ENCODE measurements around the gene PTCD2.

Gene PTCD2

GRCh38 chr5:72325566-72326305 lies 5.6 kb downstream of the PTCD2 start:
- H3K4me3 ChIP-seq (replicated peaks; ENCODE audit: insufficient read depth, low read length), result no peak overlapping the region
- no peak for DNase-seq (ENCODE audit: low read depth in 1 of 2, low spot score in 1 of 2)
- no peaks in the 10 kb centered on the region for H3K27me3 ChIP-seq (ENCODE audit: insufficient read depth, poor library complexity, severe bottlenecking)
- TF ChIP-seq POLR2AphosphoS5 (IDR thresholded peaks at IDR 0.05; ENCODE audit: low read depth) (no peak), CTCF (IDR thresholded peaks at IDR 0.05; ENCODE audit: insufficient read depth, low read length) (no peak), GABPA (IDR thresholded peaks at IDR 0.05; ENCODE audit: low read depth) (no peak), SPI1 (IDR thresholded peaks at IDR 0.05; ENCODE audit: borderline replicate concordance, low read depth) (no peak)
- TF ChIP-seq, protein P1, sequence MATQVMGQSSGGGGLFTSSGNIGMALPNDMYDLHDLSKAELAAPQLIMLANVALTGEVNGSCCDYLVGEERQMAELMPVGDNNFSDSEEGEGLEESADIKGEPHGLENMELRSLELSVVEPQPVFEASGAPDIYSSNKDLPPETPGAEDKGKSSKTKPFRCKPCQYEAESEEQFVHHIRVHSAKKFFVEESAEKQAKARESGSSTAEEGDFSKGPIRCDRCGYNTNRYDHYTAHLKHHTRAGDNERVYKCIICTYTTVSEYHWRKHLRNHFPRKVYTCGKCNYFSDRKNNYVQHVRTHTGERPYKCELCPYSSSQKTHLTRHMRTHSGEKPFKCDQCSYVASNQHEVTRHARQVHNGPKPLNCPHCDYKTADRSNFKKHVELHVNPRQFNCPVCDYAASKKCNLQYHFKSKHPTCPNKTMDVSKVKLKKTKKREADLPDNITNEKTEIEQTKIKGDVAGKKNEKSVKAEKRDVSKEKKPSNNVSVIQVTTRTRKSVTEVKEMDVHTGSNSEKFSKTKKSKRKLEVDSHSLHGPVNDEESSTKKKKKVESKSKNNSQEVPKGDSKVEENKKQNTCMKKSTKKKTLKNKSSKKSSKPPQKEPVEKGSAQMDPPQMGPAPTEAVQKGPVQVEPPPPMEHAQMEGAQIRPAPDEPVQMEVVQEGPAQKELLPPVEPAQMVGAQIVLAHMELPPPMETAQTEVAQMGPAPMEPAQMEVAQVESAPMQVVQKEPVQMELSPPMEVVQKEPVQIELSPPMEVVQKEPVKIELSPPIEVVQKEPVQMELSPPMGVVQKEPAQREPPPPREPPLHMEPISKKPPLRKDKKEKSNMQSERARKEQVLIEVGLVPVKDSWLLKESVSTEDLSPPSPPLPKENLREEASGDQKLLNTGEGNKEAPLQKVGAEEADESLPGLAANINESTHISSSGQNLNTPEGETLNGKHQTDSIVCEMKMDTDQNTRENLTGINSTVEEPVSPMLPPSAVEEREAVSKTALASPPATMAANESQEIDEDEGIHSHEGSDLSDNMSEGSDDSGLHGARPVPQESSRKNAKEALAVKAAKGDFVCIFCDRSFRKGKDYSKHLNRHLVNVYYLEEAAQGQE (IDR thresholded peaks at IDR 0.05; ENCODE audit: insufficient replicate concordance, low read depth), result no peak
- no peak overlapping the region for H3K27ac ChIP-seq (replicated peaks)

DNA sequence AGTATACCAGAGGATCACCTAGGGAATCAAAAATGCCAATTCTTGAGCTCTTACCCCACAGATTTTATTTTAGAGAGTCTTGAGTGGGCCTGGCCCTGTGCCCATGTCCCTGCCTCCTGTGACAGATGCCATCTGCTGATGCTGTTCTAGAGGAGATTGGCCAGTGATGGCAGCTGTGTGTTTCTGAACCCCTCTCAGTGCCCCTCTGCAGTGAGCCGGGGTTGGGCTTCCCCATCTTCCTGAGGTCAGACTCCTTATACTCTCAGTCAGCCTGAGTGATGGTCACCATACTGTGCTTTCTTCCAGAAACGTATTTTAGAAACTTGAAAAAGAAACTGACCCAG lies 6.1 kb downstream of the PTCD2 start:
- Histone ChIP-seq H3K4me3 (replicated peaks; ENCODE audit: insufficient read depth, low read length) (no peak overlapping the region), H3K27me3 (ENCODE audit: insufficient read depth, poor library complexity, severe bottlenecking) (no peaks in the 10 kb centered on the region), H3K27ac (replicated peaks) (no peak overlapping the region)
- no peak for DNase-seq (ENCODE audit: low read depth in 1 of 2, low spot score in 1 of 2)
- TF ChIP-seq POLR2AphosphoS5 (IDR thresholded peaks at IDR 0.05; ENCODE audit: low read depth), result no peak

DNA sequence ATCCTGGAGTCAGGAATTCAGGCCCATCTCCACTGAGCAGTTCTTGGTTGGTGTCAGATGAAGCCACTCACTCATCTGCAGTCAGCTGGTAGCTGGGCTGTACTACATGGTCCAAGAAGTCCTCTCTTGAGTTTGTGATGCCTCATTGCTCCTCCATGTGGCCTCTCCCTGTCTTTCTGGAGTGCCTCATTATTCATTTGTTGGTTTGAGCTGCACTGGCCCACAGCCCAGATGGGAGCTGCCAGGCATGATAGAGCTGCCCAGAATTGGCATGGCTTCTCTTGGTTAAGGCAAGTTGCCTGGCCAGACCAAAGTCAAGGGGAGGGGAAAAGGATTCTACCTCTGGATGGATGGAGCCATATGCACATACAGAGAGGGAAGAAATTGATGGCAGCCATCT lies 8.0 kb downstream of the PTCD2 start:
- no peaks in the 10 kb centered on the region for H3K27me3 ChIP-seq (ENCODE audit: insufficient read depth, poor library complexity, severe bottlenecking)
- H3K27ac ChIP-seq (replicated peaks), result no peak overlapping the region
- no peak overlapping the region for H3K4me3 ChIP-seq (replicated peaks; ENCODE audit: insufficient read depth, low read length)
- no peak for TF ChIP-seq GABPA (IDR thresholded peaks at IDR 0.05; ENCODE audit: low read depth)
- no peak for TF ChIP-seq POLR2AphosphoS5 (IDR thresholded peaks at IDR 0.05; ENCODE audit: low read depth)
- no peak for DNase-seq (ENCODE audit: low read depth in 1 of 2, low spot score in 1 of 2)

DNA sequence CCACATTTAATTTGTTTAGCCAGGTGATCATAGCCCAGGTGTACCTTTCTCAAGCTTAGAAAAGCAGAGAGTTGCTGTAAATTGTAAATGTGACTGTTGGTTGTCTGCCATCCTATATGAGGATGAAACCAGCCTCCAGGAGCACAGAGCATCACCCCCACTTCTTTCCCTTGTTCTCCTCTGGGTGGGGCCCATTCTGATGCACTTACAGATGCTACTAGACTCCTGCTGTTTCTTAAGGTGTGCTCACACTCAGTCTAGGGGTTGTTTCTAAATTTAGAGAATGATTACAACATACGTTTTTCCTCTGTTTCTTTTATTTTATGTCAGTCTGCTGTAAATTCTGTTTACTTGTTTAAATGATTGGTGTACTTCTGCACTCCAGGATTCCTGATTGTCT lies 10.5 kb downstream of the PTCD2 start:
- no peak overlapping the region for H3K4me3 ChIP-seq (replicated peaks; ENCODE audit: insufficient read depth, low read length)
- no peaks in the 10 kb centered on the region for H3K27me3 ChIP-seq (ENCODE audit: insufficient read depth, poor library complexity, severe bottlenecking)
- TF ChIP-seq, protein P1 (IDR thresholded peaks at IDR 0.05; ENCODE audit: insufficient replicate concordance, low read depth), result no peak
- TF ChIP-seq SPI1 (IDR thresholded peaks at IDR 0.05; ENCODE audit: borderline replicate concordance, low read depth) (no peak), POLR2AphosphoS5 (IDR thresholded peaks at IDR 0.05; ENCODE audit: low read depth) (no peak), CTCF (IDR thresholded peaks at IDR 0.05; ENCODE audit: insufficient read depth, low read length) (no peak), GABPA (IDR thresholded peaks at IDR 0.05; ENCODE audit: low read depth) (no peak)
- DNase-seq (ENCODE audit: low read depth in 1 of 2, low spot score in 1 of 2), result no peak
- no peak overlapping the region for H3K27ac ChIP-seq (replicated peaks)

- no peak for DNase-seq (ENCODE audit: low read depth in 1 of 2, low spot score in 1 of 2)
- TF ChIP-seq CTCF (IDR thresholded peaks at IDR 0.05; ENCODE audit: insufficient read depth, low read length), result no peak
- no peak for TF ChIP-seq POLR2AphosphoS5 (IDR thresholded peaks at IDR 0.05; ENCODE audit: low read depth)
- TF ChIP-seq GABPA (IDR thresholded peaks at IDR 0.05; ENCODE audit: low read depth), result no peak
- no peak for TF ChIP-seq SPI1 (IDR thresholded peaks at IDR 0.05; ENCODE audit: borderline replicate concordance, low read depth)
- TF ChIP-seq, protein P1 (IDR thresholded peaks at IDR 0.05; ENCODE audit: insufficient replicate concordance, low read depth), result no peak
- no peak overlapping the region for H3K4me3 ChIP-seq (replicated peaks; ENCODE audit: insufficient read depth, low read length)
- H3K27ac ChIP-seq (replicated peaks), result no peak overlapping the region
- H3K27me3 ChIP-seq (ENCODE audit: insufficient read depth, poor library complexity, severe bottlenecking), result no peaks in the 10 kb centered on the region
Measured at GRCh38 chr5:72337159-72337558, 17.0 kb downstream of the PTCD2 start.

All from HL-60 (cell line).